Body of pancreas (tissue), 4 donors: Measurements from ENCODE around the gene SLC1A5. TPM values are rescaled to one million over a fixed set of nuclear protein-coding genes. Genes with fewer than 3 reads are reported as not detected.
A peak's percentile ranks its signal among the peaks of the same experiment; 100 is the strongest.
"Not testable (repeated sequence)": the region's sequence is repeated elsewhere in the genome, so short reads cannot be mapped to it uniquely, and the experiment has no call there.

ENCODE experiments used
- ATAC-seq: fragments of 150-250 bp; one replicate; pipeline ENCODE4 v1.9.1; 2016
- DNase-seq, 4 donors: peaks; one replicate each; pipeline ENCODE4 v3.0.0-alpha.2; 2019
- H3K27ac ChIP-seq, 4 donors: fragments of 200-600 bp; sonication (generic); 1 replicate in 3 of 4; 2 replicates in 1 of 4; pipeline versions ENCODE4 v1.5.1 to v1.6.1; 2016 to 2019; ENCODE audit warnings: mild to moderate bottlenecking in 1 of 4, mixed read lengths in 1 of 4, moderate library complexity in 1 of 4
- H3K27me3 ChIP-seq, 2 donors: fragments of 200-600 bp; sonication (generic); one replicate each; pipeline ENCODE4 v1.6.0; 2016; ENCODE audit warnings: mild to moderate bottlenecking in 1 of 2
- H3K36me3 ChIP-seq, 2 donors: fragments of 200-600 bp; sonication (generic); replicated peaks in 1 of 2; 2 replicates each; pipeline ENCODE4 v1.5.1; 2016; ENCODE audit warnings: low read depth in 2 of 2; ENCODE audit not compliant: insufficient read depth in 1 of 2
- H3K4me1 ChIP-seq: fragments of 200-600 bp; sonication (generic); one replicate; pipeline ENCODE4 v1.6.0; 2016
- H3K4me3 ChIP-seq, 2 donors: fragments of 200-600 bp; sonication (generic); 1 replicate in 1 of 2; 2 replicates in 1 of 2; pipeline ENCODE4 v1.5.1; 2016 to 2019
- H3K9me3 ChIP-seq, 3 donors: fragments of 200-600 bp; sonication (generic); 1 replicate in 2 of 3; 2 replicates in 1 of 3; pipeline ENCODE4 v1.5.1; 2016
- CTCF ChIP-seq, 7 experiments: fragments of 450-650 bp in 4 of 7; fragments of 200-600 bp in 3 of 7; sonication (generic) in 3 of 7; IDR thresholded peaks; one replicate each; pipeline ENCODE4 v1.5.1; 2016 to 2019; ENCODE audit warnings: antibody characterized with exemption in 7 of 7
- POLR2A ChIP-seq, 3 donors: fragments of 450-650 bp; IDR thresholded peaks; one replicate each; pipeline ENCODE4 v1.6.1; 2016; ENCODE audit warnings: antibody characterized with exemption in 3 of 3, mild to moderate bottlenecking in 2 of 3
- WGBS, 2 donors: methylation state at CpG; one replicate each; pipeline ENCODE4 v1.1.5; 2017; 5-methylcytosine and 5-hydroxymethylcytosine counted together
- intact Hi-C: fragments of 100-400 bp; cut with DNase I; formaldehyde crosslinking; loops from one replicate; pipeline ENCODE4 v1.15.1; 2023
- total RNA-seq, 2 donors: library from RNA; depleted of rRNA; stranded (reverse); fragments of >200 nt; gene quantifications; one replicate each; pipeline ENCODE4 v1.1.0, GENCODE V29; 2016

SLC1A5 gene
- total RNA-seq, 2 donors from 2014 or later = 31.4 to 39.2 TPM

DNA sequence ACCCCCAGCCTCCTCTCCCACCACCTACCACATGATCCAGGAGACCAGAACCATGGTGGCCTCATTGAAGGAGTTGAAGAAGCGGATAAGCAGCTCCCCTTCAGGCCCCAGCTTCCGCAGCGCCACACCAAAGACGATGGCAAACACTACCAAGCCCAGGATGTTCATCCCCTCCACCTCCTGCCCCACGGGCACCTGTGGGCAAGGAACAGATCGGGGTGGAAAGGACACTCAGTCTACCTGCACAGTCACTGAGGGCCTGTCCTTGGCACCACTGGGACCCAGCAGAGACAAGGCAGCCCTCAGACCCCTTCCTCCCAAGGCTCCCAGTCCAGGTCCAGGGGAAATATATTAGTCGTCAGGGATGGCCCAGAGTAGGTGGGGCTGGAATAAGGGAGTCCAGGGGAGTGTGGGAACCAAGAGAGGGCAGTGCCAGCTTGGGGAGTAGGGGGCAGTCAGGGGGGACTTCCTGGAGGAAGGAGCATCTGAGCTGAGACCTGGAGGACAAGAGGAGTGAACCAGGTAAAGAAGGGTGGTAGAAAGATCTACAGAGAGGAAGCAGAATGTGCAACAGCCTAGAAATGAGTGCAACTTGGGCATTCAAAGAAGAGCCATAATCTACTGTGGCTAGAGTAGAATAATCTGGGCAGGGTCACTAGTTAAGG, 5.9 kb downstream of the SLC1A5 start:
- DNase-seq (no peak), ATAC-seq (no peak)
- Histone ChIP-seq H3K27ac (peak overlapping the region in 1 of 4 donors; percentile 25), H3K4me3 (no peak overlapping the region), H3K9me3 (no peaks in the 10 kb centered on the region), H3K36me3 (no peaks in the 10 kb centered on the region), H3K4me1 (peaks cover 42% of the 10 kb centered on the region), H3K27me3 (no peaks in the 10 kb centered on the region)
- intact Hi-C loops = no loop called here
- TF ChIP-seq POLR2A (IDR thresholded peaks at IDR 0.05) = no peak
- TF ChIP-seq CTCF (IDR thresholded peaks at IDR 0.05) = no peak
- WGBS, 2 donors = 70 to 84% methylated on average over 1 to 7 of the region's 7 CpGs

DNA sequence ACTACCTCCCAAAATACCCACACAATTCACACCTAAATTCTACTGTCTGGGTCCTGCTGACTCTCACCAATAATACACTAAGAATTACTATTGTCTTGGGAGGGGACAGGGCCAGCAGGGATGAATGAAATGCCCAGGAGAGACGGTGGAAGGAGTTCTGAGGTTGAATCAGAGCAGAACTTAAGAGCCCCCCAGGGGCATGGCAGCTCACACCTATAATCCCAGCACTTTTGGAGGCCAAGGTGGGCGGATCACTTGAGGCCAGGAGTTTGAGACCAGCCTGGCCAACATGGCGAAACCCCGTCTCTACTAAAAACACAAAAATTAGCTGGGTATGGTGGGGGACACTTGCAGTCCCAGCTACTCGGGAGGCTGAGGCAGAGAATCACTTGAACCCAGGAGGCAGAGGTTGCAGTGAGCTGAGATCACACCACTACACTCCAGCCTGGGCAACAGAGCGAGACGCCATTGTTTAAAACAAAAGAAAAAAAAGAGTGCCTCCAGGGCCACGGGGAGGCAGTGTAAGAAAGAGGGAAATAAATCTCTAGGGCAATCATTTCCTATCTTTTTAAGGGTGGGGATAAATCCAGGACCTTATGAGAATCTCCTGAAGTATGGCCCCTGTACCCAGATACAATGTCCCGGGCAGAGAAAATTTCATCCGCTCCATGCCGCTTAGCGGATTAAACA, 10.3 kb downstream of the SLC1A5 start:
- intact Hi-C loops, H3K4me3 ChIP-seq, ATAC-seq, H3K4me1 ChIP-seq, DNase-seq, H3K27me3 ChIP-seq, H3K9me3 ChIP-seq, H3K36me3 ChIP-seq, H3K27ac ChIP-seq: not testable (repeated sequence)
- 82 to 94% methylated on average over 12 of the region's 12 CpGs for WGBS, 2 donors

GRCh38 chr19:46776927-46777911, 11.2 kb downstream of the SLC1A5 start:
- no peaks in the 10 kb centered on the region for H3K9me3 ChIP-seq
- no peak overlapping the region for H3K4me3 ChIP-seq
- H3K4me1 ChIP-seq = no peaks in the 10 kb centered on the region
- H3K27me3 ChIP-seq = no peaks in the 10 kb centered on the region
- TF ChIP-seq POLR2A (IDR thresholded peaks at IDR 0.05) = no peak
- no peak for TF ChIP-seq CTCF (IDR thresholded peaks at IDR 0.05)
- 90 to 94% methylated on average over 29 of the region's 33 CpGs for WGBS, 2 donors
- H3K36me3 ChIP-seq = peaks cover 0 to 4% of the 10 kb centered on the region in 2 donors
- DNase-seq (no peak), ATAC-seq (peak; percentile 30)
- no peak overlapping the region for H3K27ac ChIP-seq
- intact Hi-C loops = no loop called here

DNA sequence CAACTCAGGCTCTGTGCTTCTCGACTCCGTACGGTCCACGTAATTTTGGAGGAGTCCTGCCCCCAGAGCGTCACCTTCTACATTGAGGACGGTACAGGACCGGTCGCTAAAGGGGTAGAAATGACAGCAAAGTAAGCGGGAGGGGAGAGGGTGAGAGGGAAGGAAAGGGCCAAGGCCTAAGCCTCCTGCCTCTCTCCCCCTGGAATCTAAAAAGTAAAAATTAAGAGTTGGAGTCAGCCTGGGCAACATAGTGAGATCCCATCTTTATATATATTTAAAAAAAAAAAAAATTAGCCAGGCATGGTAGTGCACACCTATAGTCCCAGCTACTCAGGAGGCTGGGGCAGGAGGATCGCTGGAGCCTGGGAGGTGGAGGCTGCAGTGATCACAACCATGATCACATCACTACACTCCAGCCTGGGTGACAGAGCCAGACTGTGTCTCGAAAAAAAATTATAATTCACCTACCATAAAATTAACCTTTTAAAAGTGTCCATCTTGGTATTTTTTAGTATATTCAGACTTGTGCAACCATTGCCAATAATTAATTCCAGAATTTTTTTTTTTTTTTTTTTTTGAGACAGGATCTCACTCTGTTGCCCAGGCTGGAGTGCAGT, 12.6 kb downstream of the SLC1A5 start:
- Histone ChIP-seq H3K4me3 (no peak overlapping the region), H3K36me3 (peaks cover 0 to 4% of the 10 kb centered on the region in 2 donors), H3K4me1 (peaks cover 6% of the 10 kb centered on the region), H3K27ac (no peak overlapping the region), H3K9me3 (no peaks in the 10 kb centered on the region), H3K27me3 (no peaks in the 10 kb centered on the region)
- intact Hi-C loops = no loop called here
- no peak for DNase-seq
- no peak for ATAC-seq
- WGBS, 2 donors = 86 to 91% methylated on average over 11 of the region's 11 CpGs
- TF ChIP-seq POLR2A (IDR thresholded peaks at IDR 0.05) = no peak
- TF ChIP-seq CTCF (IDR thresholded peaks at IDR 0.05) = no peak
